Bone marrow (tissue), 2 donors: ENCODE results near the gene TPM4.
"Not testable (repeated sequence)": the region's sequence is repeated elsewhere in the genome, so short reads cannot be mapped to it uniquely, and the experiment has no call there.

ENCODE experiments used
- DNase-seq, 2 donors: peaks; one replicate each; lab custom pipeline; 2025; lab: John Stamatoyannopoulos, UW

Gene TPM4

GRCh38 chr19:16098416-16098768, 22.1 kb downstream of the TPM4 start:
- no peak for DNase-seq

GRCh38 chr19:16098821-16099220, 22.5 kb downstream of the TPM4 start:
- DNase-seq: no peak

- not testable (repeated sequence) for DNase-seq
These were observed 23.1 kb downstream of the TPM4 start for GRCh38 chr19:16099314-16099965.

- no peak for DNase-seq
These were observed 24.2 kb downstream of the TPM4 start for GRCh38 chr19:16100524-16100923.

DNA sequence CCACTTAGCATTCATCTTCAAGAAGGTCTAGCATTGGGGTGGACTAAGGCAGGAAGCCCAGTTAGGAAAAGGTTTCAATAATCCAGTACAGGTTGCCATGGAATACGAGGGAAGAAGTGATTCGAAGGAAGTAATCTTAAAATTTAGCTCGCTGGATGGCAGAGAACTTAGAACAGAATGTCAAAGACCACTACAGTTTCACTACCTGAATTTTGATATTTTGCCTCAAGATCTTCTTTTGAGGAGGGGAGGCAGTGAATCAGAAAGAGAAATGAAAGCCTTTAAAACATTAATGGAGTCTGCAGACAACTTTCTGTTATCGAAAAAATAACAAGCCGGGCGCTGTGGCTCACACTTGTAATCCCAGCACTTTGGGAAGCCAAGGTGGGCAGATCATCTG, 28.4 kb downstream of the TPM4 start:
- no peak for DNase-seq

DNA sequence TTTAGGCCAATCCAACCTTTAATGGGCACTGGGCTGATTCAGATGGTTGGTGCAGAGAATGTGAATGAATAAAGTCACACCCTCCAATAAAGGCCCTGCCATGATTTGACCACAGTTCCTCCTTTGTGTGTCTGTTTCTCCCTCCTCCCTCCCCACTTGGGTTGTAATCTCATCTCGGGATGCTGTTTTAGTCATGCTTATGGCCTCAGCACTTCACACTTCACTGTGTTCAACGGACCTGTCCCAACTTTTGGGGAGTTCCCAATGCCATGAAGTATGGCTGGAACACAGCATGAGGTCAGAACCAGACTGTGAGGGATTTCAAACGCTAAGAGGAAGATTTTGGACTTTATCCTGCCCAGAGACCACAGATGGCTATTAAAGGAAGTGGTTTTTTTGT, 29.8 kb downstream of the TPM4 start:
- no peak for DNase-seq

DNA sequence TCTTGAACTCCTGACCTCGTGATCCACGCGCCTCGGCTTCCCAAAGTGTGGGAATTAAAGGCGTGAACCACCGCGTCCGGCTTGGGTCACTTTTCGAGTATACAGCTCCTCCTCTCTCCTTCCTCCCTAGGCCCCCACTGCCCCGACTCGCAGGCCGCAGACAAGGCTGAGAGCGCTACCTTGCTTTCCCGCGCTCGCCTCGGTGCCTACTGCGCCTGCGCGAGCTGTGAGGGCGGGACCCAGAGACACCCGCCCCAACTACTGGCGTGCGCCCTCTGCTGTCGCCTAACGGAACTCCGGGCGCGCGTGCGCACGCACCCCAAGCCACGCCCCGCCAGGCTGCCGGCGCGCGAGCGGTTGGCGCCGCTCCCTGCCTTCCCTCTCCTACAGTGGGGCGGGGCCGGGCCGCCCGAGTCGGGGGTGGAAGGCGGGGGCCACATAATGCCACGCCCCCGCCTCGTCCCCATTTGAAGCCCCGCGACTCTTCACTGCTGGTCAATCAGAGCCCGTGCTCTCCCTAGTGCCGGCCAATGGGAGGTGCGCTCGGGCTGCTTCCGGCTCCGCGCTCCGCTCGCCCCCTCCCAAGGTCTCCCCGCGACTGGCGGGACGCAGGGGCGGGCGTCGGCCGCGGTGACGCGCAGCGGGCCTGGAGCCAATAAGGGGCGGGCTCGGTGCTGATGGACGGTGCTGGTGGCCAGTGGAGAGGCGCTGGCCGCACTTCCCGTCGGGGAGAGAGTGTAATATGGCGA, 35.0 kb downstream of the TPM4 start, which contains the start of gene RAB8A:
TSS of gene RAB8A (plus strand) at position 730 of the 749 bp plus-strand sequence. CDS start at position 743, 13 bp downstream.
- DNase-seq: peak; percentile 95 to 99

DNA sequence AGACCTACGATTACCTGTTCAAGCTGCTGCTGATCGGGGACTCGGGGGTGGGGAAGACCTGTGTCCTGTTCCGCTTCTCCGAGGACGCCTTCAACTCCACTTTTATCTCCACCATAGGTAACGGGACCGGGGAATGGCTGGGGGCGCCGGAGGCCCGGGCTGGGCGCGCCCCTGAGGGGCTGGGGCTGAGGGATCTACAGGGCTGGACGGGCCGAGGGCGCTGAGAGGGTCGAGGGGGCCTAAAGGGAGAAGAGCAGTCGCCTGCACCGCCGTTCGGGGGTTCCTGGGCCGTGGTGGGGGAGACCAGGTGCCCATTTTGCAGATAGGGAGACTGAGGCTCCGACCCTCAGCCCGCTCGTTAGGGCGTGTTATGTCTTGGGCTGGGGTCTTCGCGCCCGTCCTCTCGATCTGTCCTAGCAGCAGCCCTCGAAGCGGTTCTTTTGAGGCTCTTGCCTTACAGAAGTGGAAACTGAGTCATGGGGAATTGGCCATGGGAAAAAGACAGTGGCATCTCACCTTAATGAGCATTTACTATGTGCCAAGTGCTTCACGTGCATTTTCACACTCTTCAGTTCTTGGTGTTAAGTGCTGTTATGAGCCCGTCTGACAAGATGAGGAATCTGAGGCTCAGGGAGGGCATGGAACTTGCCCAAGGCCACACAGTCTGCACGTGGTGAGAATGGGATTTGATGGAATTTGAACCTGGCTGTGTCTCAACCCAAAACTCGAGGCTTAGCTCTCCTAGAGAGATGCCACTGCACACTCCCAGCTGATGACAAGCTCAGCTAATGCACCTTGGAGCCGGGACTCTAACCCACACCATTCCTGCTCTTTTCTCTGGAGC, 35.8 kb downstream of the TPM4 start:
- DNase-seq: no peak

GRCh38 chr19:16112778-16113177, 36.5 kb downstream of the TPM4 start:
- no peak for DNase-seq

DNA sequence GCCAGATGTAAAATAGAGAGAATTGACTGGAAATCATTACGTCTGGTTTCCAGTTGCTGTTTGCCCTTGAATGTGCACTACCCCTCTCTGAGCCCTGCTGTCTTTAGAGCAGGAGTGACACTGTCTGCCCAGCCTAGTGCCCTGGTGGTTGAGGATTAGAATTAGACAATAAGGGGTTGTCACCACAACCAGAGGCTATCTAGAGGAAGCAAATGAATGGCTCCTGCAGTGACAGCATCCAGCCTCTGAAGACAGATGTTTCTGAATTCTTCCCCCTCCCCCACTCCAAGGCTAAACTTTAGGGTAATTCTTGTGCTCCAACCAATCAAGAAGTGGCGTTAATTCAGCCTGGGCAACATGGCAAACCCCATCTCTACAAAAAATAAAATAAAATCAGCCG, 37.4 kb downstream of the TPM4 start:
- DNase-seq: no peak

GRCh38 chr19:16115301-16116039, 39.2 kb downstream of the TPM4 start:
- no peak for DNase-seq

DNA sequence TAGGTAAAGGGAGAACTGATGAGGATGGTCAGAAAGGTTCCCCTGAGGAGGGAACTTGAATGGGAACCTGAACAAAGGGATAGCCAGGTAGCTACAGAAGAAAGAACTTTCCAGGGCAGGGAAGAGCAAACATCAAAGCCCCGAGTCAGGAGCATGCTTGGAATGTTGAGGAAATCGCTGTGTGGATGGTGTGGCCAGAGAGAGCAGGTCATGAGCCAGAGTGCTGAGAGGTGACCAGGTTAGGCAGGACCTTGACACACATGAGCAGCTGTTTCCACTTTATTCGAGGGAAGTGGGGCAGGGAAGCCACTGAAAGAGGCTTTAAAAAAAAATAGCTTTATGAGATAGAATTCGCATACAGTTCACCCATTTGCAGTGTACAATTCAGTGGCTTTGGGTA, 39.8 kb downstream of the TPM4 start:
- no peak for DNase-seq

DNA sequence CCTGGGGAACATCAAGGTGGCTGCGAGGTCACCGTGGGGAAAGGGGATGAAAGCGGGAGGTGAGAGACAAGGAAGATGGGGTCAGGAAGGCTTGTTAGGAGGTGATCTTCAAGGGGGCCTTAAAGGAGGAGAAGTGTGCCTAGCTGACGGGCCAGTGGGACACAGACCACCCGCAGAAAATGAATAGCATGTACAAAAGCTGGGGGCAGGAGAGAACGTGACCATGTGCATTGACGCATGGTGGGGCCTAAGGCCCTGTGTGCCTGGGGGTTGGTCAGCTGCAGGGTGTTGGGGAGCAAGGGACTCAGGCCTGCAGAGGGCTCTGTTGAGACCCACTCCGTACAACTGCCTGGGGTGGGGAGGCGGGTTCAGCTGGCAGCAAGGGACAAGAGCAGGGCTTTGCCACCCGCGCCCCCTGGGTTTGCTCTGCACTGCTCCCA, 41.3 kb downstream of the TPM4 start:
- no peak for DNase-seq

- peak; percentile 35 to 86 for DNase-seq
These were observed 42.3 kb downstream of the TPM4 start for GRCh38 chr19:16118489-16119033.

DNA sequence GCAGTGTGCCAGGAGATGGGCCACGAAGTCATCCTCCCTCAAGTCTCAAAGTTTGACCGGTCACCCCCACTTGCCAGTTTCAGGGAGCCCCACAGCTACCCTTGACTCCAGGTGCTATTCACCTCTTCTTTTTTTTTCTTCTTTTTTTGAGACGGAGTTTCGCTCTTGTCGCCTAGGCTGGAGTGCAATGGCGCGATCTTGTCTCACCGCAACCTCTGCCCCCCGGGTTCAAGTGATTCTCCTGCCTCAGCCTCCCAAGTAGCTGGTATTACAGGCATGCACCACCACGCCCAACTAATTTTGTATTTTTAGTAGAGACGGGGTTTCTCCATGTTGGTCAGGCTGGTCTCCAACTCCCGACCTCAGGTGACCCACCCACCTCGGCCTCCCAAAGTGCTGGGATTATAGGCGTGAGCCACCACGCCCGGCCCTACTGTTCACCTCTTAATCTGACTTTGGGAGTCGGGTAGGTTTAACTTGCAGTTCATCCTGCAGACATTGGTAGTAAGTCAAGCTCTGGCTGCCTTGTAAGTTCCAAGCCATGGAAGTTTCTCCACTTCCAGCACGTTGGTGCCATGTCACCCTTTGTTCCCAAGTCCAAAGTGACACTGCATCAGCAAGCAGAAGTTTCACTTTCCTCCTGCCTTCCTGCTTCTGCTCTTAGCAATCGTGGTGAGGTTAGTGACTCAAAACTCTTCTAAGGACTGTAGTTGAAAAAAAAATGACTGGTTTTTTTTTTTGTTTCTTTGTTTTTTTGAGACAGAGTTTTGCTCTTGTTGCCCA, 43.0 kb downstream of the TPM4 start:
- peak in 1 of 2 donors; percentile 65 for DNase-seq

GRCh38 chr19:16121141-16121540, 44.8 kb downstream of the TPM4 start:
- no peak for DNase-seq

DNA sequence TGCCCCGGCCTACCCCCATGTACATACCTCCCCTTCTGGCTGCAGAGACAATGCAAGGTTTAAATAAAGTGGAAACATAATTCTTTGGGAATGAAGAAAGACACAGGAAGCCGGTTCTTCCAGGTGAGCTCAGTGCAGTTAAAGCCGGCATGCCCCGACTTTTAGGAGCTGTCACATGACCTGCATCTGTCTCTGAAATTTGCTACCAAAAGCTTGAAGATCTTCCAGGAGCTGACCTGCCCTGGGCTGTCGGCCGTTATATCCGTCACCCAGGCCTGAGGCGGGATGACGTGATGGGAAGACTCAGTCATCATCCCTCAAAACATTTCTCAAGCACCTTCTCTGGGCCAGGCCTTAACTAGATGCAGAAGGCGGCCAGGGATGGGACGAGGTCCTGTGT, 45.7 kb downstream of the TPM4 start:
- DNase-seq: no peak

DNA sequence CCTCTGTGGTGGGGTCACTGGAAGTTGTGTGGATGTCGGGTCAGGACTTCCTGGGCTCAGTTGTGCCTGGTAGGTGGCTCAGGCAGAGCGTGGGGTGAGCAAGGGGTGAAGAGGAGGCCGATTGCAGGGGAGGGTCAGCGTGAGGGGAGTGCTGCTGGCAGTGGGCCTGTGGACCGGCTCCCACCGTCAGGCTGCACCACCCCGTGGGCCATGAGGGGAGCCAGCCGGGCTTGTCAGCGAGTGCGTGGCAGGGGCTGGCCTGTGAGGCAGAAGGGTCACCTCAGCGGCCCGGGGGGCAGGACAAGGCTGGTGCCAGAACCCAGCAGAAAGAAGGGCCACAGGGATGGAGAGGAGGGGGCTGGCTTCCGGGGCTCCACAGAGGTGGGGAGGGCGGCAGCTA, 48.7 kb downstream of the TPM4 start:
- DNase-seq: no peak

DNA sequence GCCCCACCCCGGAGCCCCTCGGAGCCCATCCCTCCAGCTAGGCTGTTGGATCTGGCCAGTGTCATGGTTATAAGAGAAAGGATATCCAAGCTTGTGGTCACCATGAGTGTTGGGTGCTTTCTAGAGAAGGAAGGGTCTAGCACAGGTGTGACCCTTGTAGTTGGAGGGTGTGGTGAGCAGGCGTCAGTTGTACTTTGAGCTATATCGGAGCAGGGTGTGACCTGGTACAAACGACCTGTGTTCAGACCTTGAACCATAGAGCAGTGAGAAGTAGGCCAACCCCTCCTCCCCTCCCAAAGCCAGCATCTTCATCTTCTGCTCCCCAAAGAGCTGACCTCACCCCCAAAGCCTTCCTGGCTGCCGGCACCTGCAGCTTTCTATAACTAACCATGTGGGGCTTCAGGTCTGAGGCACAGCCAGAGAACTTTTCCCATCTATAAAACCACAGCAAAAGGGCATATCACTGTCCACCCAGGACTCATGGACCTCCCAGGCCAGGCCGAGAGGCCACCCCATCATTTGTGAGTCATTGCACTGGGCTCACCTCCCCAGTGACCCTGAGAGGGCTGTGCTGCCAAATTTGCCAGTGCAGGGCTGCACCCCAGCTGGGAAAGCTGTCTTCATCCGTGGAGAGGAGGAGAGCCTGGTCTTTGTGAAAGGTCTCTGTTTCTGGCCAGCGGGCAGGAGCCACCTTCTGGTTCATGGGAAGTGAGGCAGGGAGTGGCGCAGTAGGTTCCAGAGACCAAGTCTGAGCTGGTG, 49.6 kb downstream of the TPM4 start:
- DNase-seq: no peak

DNA sequence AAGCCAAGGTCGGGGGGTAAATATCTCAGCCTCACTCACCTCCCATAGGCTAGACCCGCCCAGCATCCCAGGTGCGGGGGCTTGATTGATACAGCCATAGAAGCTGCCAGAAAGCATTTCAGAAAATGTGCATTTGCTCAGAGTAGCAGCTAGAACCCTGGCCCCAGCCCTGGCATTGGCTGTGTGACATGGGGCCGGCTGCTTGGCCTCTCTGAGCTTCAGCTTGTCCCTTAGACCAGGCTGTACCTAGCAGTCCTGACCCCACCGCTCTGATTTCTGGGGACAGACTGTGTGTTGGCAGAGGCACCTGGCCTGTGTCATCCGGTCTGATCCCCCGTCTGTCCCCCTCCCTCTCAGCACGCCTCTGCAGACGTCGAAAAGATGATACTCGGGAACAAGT, 50.8 kb downstream of the TPM4 start:
- no peak for DNase-seq
